Stomach (tissue), 4 donors: ENCODE results near the gene C11orf98.

ENCODE experiments used
- EP300 ChIP-seq: sonication (generic); formaldehyde crosslinking; IDR thresholded peaks from one replicate; pipeline ENCODE4 v1.6.1; 2017; ENCODE audit warnings: antibody characterized with exemption
- POLR2A ChIP-seq, 4 donors: fragments of 450-650 bp; IDR thresholded peaks; one replicate each; pipeline ENCODE4 v1.6.1; 2016; ENCODE audit warnings: antibody characterized with exemption in 4 of 4, control low read depth in 2 of 4, mild to moderate bottlenecking in 1 of 4, moderate library complexity in 1 of 4
- POLR2AphosphoS5 ChIP-seq, 3 donors: sonication (generic); formaldehyde crosslinking; IDR thresholded peaks; one replicate each; pipeline ENCODE4 v1.6.1; 2016; ENCODE audit warnings: antibody characterized with exemption in 3 of 3
- TF ChIP-seq, protein P1 (sequence below), 7 experiments: fragments of 450-650 bp in 4 of 7; fragments of 200-600 bp in 3 of 7; sonication (generic) in 3 of 7; IDR thresholded peaks; one replicate each; pipeline ENCODE4 v1.5.1; 2016 to 2019; ENCODE audit warnings: antibody characterized with exemption in 7 of 7, control low read depth in 2 of 7, mild to moderate bottlenecking in 1 of 7

DNA sequence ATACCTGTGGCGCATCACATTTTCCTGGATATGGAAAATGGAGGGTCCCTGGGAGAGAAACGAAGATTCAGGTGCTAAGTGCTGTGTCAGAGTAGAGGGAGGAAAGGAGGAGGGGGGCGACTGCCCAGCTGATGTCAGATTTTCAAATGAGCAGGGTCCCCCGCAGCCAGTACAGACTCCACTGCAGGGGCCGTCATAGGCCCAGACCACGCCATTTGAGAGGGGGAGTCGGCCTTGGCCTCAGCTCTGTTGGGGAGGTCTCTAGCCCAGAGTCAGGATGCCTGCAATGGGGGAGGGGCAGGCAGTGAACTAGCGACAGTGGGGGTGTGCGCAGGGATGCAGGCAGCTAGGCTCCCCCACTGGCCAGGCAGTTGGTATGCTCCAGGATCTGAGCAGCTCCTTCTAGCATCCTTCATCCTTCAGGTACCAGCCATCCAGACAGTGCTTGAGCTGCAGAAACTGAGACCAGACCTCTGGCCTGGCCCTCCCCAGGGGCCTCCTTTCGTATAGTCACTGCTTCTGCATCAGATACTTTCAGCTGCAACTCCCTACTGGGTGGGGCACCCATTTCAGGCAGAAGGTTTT, 42.4 kb upstream of the C11orf98 start, which contains the start of the genes BSCL2 and GNG3:
- TF ChIP-seq, protein P1, sequence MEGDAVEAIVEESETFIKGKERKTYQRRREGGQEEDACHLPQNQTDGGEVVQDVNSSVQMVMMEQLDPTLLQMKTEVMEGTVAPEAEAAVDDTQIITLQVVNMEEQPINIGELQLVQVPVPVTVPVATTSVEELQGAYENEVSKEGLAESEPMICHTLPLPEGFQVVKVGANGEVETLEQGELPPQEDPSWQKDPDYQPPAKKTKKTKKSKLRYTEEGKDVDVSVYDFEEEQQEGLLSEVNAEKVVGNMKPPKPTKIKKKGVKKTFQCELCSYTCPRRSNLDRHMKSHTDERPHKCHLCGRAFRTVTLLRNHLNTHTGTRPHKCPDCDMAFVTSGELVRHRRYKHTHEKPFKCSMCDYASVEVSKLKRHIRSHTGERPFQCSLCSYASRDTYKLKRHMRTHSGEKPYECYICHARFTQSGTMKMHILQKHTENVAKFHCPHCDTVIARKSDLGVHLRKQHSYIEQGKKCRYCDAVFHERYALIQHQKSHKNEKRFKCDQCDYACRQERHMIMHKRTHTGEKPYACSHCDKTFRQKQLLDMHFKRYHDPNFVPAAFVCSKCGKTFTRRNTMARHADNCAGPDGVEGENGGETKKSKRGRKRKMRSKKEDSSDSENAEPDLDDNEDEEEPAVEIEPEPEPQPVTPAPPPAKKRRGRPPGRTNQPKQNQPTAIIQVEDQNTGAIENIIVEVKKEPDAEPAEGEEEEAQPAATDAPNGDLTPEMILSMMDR (IDR thresholded peaks at IDR 0.05): no peak
- TF ChIP-seq POLR2A (IDR thresholded peaks at IDR 0.05) (no peak), EP300 (no peak), POLR2AphosphoS5 (IDR thresholded peaks at IDR 0.05) (no peak)
